Hepatocyte (in vitro differentiated cells): ENCODE data around the gene TMC8. TPM values are rescaled to one million over a fixed set of nuclear protein-coding genes. Genes with fewer than 3 reads are reported as not detected.

Experiments
- DNase-seq: peaks from one replicate; pipeline ENCODE4 v3.0.0-alpha.2; 2016; ENCODE audit warnings: low spot score
- H2AFZ ChIP-seq: fragments of 200-600 bp; sonication (generic); 2 replicates; pipeline ENCODE4 v1.6.0; 2016; ENCODE audit warnings: antibody characterized with exemption, mild to moderate bottlenecking
- H3K27ac ChIP-seq: fragments of 200-600 bp; sonication (generic); 2 replicates; pipeline ENCODE4 v1.5.1; 2016; ENCODE audit warnings: mild to moderate bottlenecking
- H3K27me3 ChIP-seq: fragments of 200-600 bp; sonication (generic); 2 replicates; pipeline ENCODE4 v1.6.1; 2016
- H3K36me3 ChIP-seq: fragments of 200-600 bp; sonication (generic); replicated peaks from 2 replicates; pipeline ENCODE4 v1.5.1; 2016; ENCODE audit warnings: low read depth; ENCODE audit not compliant: insufficient read depth
- H3K4me1 ChIP-seq: fragments of 200-600 bp; sonication (generic); 2 replicates; pipeline ENCODE4 v1.5.1; 2016; ENCODE audit warnings: mild to moderate bottlenecking, moderate library complexity; ENCODE audit not compliant: insufficient read depth
- H3K4me2 ChIP-seq: fragments of 200-600 bp; sonication (generic); 2 replicates; pipeline ENCODE4 v1.6.0; 2016
- H3K4me3 ChIP-seq: fragments of 200-600 bp; sonication (generic); 2 replicates; pipeline ENCODE4 v1.5.1; 2016; ENCODE audit warnings: mild to moderate bottlenecking
- H3K79me2 ChIP-seq: fragments of 200-600 bp; sonication (generic); 2 replicates; pipeline ENCODE4 v1.6.0; 2017; ENCODE audit warnings: mild to moderate bottlenecking
- H3K9me2 ChIP-seq: fragments of 200-600 bp; sonication (generic); replicated peaks from 2 replicates; pipeline ENCODE4 v1.6.0; 2017; ENCODE audit warnings: mild to moderate bottlenecking; ENCODE audit not compliant: insufficient read depth
- H3K9me3 ChIP-seq: fragments of 200-600 bp; sonication (generic); 2 replicates; pipeline ENCODE4 v1.5.1; 2016; ENCODE audit warnings: low read depth, mild to moderate bottlenecking
- H4K20me1 ChIP-seq: fragments of 200-600 bp; sonication (generic); 2 replicates; pipeline ENCODE4 v1.6.0; 2016; ENCODE audit warnings: mild to moderate bottlenecking; ENCODE audit not compliant: insufficient read depth, poor library complexity, severe bottlenecking
- EZH2 ChIP-seq: fragments of 200-600 bp; sonication (generic); IDR thresholded peaks from 2 replicates; pipeline ENCODE4 v1.6.1; 2016; ENCODE audit warnings: antibody characterized with exemption, mild to moderate bottlenecking, borderline replicate concordance
- EZH2phosphoT487 ChIP-seq: fragments of 200-600 bp; sonication (generic); IDR thresholded peaks from one replicate; pipeline ENCODE4 v1.6.1; 2018; ENCODE audit warnings: antibody characterized with exemption, mild to moderate bottlenecking, low read depth, moderate library complexity; ENCODE audit not compliant: unreplicated experiment, severe bottlenecking
- WGBS: methylation state at CpG from one replicate; pipeline ENCODE4 v1.1.6; 2016; ENCODE audit warnings: low lambda C conversion rate; ENCODE audit errors: missing lambda C conversion rate; 5-methylcytosine and 5-hydroxymethylcytosine counted together
- polyA plus RNA-seq: library from polyadenylated mRNA; unstranded; fragments of >200 nt; fragmentation: Nextera tagmentation; extraction: Ambion mirVana; gene quantifications from 2 replicates; pipeline ENCODE4 v1.2.1, GENCODE V29; 2016
- total RNA-seq: library from RNA; depleted of rRNA; stranded (reverse); fragments of >200 nt; gene quantifications from 2 replicates; pipeline ENCODE4 v1.2.3, GENCODE V29; 2014
- TF ChIP-seq, protein P1 (sequence below): fragments of 200-600 bp; sonication (generic); IDR thresholded peaks from 2 replicates; pipeline ENCODE4 v1.5.1; 2016; ENCODE audit warnings: antibody characterized with exemption, mild to moderate bottlenecking; ENCODE audit not compliant: poor library complexity

TMC8 gene
- total and polyA plus RNA-seq, 2 experiments from 2014 or later = 0.07 to 1.2 TPM

DNA sequence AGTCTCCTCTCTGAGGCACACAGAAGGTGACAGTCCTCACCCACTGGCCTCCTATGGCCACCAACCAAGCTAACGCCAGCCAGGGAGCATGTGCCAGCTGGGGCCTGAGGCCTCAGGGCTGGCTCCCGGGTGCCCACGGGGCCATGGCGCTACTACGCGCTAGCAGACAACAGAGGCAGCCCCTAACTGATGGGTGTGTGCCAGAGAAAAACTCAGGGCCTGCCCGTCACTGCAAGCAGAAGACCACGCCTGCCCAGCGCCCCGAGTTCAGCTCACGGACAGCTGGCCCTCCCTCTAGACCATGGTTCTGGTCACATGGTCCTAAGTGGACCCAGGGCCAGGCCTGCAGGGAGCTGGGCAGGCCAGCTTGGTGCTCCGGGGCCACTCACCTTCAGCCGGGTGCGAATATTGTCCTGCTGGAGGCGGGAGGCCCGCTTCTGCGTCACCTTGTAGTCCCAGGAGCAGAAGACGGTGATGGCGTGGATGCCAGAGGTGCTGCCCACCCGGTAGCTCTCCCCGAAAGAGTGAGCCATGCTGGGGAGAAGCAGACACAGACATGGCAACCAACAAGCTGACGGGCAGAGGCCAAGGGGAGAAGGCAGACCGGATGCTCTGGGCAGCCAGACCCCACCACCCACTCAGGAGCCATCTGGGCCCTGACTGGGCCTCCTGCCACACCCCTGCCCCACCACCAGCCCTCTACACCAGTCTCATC, 8.2 kb upstream of the TMC8 start:
- no peaks in the 10 kb centered on the region for H3K36me3 ChIP-seq
- peaks cover 7% of the 10 kb centered on the region for H3K4me1 ChIP-seq
- no peaks in the 10 kb centered on the region for H3K9me2 ChIP-seq
- WGBS = 98% methylated on average over 21 of the region's 23 CpGs
- H2AFZ ChIP-seq = no peak overlapping the region
- DNase-seq = no peak
- H3K27me3 ChIP-seq = no peaks in the 10 kb centered on the region
- TF ChIP-seq EZH2phosphoT487 = no peak
- no peak for TF ChIP-seq EZH2
- TF ChIP-seq, protein P1, sequence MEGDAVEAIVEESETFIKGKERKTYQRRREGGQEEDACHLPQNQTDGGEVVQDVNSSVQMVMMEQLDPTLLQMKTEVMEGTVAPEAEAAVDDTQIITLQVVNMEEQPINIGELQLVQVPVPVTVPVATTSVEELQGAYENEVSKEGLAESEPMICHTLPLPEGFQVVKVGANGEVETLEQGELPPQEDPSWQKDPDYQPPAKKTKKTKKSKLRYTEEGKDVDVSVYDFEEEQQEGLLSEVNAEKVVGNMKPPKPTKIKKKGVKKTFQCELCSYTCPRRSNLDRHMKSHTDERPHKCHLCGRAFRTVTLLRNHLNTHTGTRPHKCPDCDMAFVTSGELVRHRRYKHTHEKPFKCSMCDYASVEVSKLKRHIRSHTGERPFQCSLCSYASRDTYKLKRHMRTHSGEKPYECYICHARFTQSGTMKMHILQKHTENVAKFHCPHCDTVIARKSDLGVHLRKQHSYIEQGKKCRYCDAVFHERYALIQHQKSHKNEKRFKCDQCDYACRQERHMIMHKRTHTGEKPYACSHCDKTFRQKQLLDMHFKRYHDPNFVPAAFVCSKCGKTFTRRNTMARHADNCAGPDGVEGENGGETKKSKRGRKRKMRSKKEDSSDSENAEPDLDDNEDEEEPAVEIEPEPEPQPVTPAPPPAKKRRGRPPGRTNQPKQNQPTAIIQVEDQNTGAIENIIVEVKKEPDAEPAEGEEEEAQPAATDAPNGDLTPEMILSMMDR = no peak
- peaks cover 3% of the 10 kb centered on the region for H3K79me2 ChIP-seq
- H3K9me3 ChIP-seq = no peaks in the 10 kb centered on the region
- no peak overlapping the region for H3K4me3 ChIP-seq
- no peaks in the 10 kb centered on the region for H4K20me1 ChIP-seq
- H3K27ac ChIP-seq = no peak overlapping the region
- no peak overlapping the region for H3K4me2 ChIP-seq

DNA sequence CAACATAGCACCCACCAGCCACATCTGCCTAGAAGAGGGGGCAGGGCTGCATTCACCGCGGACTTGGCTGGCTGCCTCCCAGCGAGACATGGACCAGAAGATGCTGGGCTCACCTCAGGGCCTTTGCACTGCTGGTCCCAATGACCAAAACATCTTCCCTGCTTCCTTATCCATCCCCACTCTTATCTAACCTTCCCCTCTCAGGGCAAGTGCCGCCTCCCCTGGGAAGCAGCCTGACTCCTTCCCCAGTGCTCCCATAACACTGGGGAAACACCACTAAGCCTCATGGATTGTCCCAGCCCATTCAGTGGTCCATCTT, 7.7 kb upstream of the TMC8 start:
- Histone ChIP-seq H3K9me2 (no peaks in the 10 kb centered on the region), H3K79me2 (peaks cover 3% of the 10 kb centered on the region), H3K27ac (no peak overlapping the region), H3K36me3 (no peaks in the 10 kb centered on the region), H4K20me1 (no peaks in the 10 kb centered on the region), H3K4me1 (peaks cover 11% of the 10 kb centered on the region), H2AFZ (no peak overlapping the region), H3K27me3 (no peaks in the 10 kb centered on the region), H3K4me3 (no peak overlapping the region), H3K9me3 (no peaks in the 10 kb centered on the region), H3K4me2 (no peak overlapping the region)
- TF ChIP-seq, protein P1 = no peak
- TF ChIP-seq EZH2 = no peak
- TF ChIP-seq EZH2phosphoT487 = no peak
- 79% methylated on average over 3 of the region's 4 CpGs for WGBS
- no peak for DNase-seq

DNA sequence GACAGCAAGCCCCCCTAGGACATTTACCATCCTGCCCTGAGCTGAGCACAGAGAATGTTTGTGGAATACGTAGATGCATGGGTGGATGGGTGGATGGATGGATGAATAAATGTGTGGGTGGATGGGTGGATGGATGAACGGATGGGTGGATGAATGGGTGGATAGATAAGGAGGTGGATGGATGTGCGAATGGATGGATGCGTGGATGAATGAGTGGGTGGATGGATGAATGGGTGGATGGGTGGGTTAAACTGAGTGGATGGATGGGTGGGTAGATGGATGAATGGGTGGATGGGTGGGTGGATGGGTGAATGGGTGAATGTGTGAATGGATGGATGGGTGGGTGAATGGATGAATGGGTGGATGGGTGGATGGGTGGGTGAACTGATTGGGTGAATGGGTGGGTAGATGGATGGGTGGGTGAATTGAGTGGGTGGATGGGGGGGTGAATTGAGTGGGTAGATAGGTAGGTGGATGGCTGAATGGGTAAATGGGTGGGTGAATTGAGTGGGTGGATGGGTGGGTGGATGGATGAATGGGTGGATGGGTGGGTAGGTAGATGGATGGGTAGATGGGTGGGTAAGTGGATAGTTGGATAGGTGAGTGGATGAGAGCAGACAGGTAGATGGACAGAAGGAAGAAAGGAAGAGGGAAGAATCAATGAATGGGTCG, 7.2 kb upstream of the TMC8 start:
- no peak for DNase-seq
- Histone ChIP-seq H3K4me3 (no peak overlapping the region), H3K9me3 (no peaks in the 10 kb centered on the region), H3K36me3 (no peaks in the 10 kb centered on the region), H3K4me2 (no peak overlapping the region), H3K27ac (no peak overlapping the region), H3K4me1 (peaks cover 12% of the 10 kb centered on the region), H3K9me2 (no peaks in the 10 kb centered on the region), H3K79me2 (peaks cover 3% of the 10 kb centered on the region), H3K27me3 (no peaks in the 10 kb centered on the region), H4K20me1 (no peaks in the 10 kb centered on the region), H2AFZ (no peak overlapping the region)
- TF ChIP-seq, protein P1 = no peak
- over 99% methylated on average over 5 of the region's 5 CpGs for WGBS
